ENCODE data around the gene LRRC9. TPM values are rescaled to one million over a fixed set of nuclear protein-coding genes. Genes with fewer than 3 reads are reported as not detected.

Gene LRRC9
- polyA plus RNA-seq, 1 of the 3 experiments (the other 2 are of a cell fraction) = not detected

GRCh38 chr14:60101786-60102185 lies 181.8 kb downstream of the LRRC9 start:
- Histone ChIP-seq H3K27me3 (ENCODE audit: insufficient read depth) (no peaks in the 10 kb centered on the region), H3K79me2 (ENCODE audit: insufficient read depth) (peaks cover 98% of the 10 kb centered on the region), H3K4me1 (ENCODE audit: control insufficient read depth in 1 of 2, insufficient read depth in 2 of 2, low read depth in 1 of 2, low read length in 1 of 2) (peaks cover 2 to 12% of the 10 kb centered on the region in 2 experiments; a peak in 2 of 4 replicates), H3K9ac (no peak overlapping the region), H3K4me3 (ENCODE audit: low read depth in 2 of 2, low read length in 1 of 2) (no peak overlapping the region), H2AFZ (ENCODE audit: low read depth) (no peak overlapping the region), H3K9me3 (no peaks in the 10 kb centered on the region), H3K9me2 (no peaks in the 10 kb centered on the region), H3K36me3 (replicated peaks in 1 of 2; ENCODE audit: control insufficient read depth in 1 of 2, insufficient read depth in 2 of 2, low read length in 1 of 2) (peaks cover 13 to 28% of the 10 kb centered on the region in 2 experiments), H3K4me2 (no peak overlapping the region), H4K20me1 (ENCODE audit: insufficient read depth) (peaks cover 32% of the 10 kb centered on the region), H3K27ac (ENCODE audit: low read depth in 2 of 2, low read length in 1 of 2) (peak overlapping the region in 1 of 2 experiments; percentile 53; a peak in 2 of 4 replicates), H3F3A (replicated peaks; ENCODE audit: insufficient read depth) (peaks cover 13% of the 10 kb centered on the region)
- ChIA-PET POLR2A (no interaction called here), CTCF (interaction anchor here (1.3 kb wide), 1 partner anchor 9 kb away, joined by 5 read pairs; no protein-coding TSS in a partner anchor)
- no peak for TF ChIP-seq TAF1 (IDR thresholded peaks at IDR 0.05; ENCODE audit: borderline replicate concordance, low read depth, low read length)
- TF ChIP-seq NRF1 (IDR thresholded peaks at IDR 0.05; ENCODE audit: low read depth, low read length) = no peak
- TF ChIP-seq ELF1 (IDR thresholded peaks at IDR 0.05) = no peak
- no peak for TF ChIP-seq FOSL2 (IDR thresholded peaks at IDR 0.05; ENCODE audit: borderline replicate concordance, low read depth)
- no peak for TF ChIP-seq ZBTB33 (IDR thresholded peaks at IDR 0.05; ENCODE audit: borderline replicate concordance, low read depth)
- TF ChIP-seq EP300 (IDR thresholded peaks at IDR 0.05; ENCODE audit: borderline replicate concordance in 1 of 2, low read depth in 1 of 2, low read length in 1 of 2) = no peak
- no peak for TF ChIP-seq NFIC (IDR thresholded peaks at IDR 0.05; ENCODE audit: borderline replicate concordance)
- TF ChIP-seq JUND (IDR thresholded peaks at IDR 0.05) = no peak
- no peak for TF ChIP-seq RXRA (IDR thresholded peaks at IDR 0.05; ENCODE audit: borderline replicate concordance, low read depth)
- TF ChIP-seq MEF2A (IDR thresholded peaks at IDR 0.05; ENCODE audit: borderline replicate concordance, low read depth) = no peak
- no peak for TF ChIP-seq MXI1 (IDR thresholded peaks at IDR 0.05; ENCODE audit: low read depth, low read length)
- TF ChIP-seq CHD2 (IDR thresholded peaks at IDR 0.05; ENCODE audit: low read length, partially characterized antibody) = no peak
- no peak for TF ChIP-seq FOXJ3 (CRISPR knock-in tag; IDR thresholded peaks at IDR 0.05)
- no peak for TF ChIP-seq EZH2phosphoT487 (IDR thresholded peaks at IDR 0.05; ENCODE audit: borderline replicate concordance, low read depth)
- TF ChIP-seq GABPA (IDR thresholded peaks at IDR 0.05; ENCODE audit: low read depth) = no peak
- TF ChIP-seq, protein P1, sequence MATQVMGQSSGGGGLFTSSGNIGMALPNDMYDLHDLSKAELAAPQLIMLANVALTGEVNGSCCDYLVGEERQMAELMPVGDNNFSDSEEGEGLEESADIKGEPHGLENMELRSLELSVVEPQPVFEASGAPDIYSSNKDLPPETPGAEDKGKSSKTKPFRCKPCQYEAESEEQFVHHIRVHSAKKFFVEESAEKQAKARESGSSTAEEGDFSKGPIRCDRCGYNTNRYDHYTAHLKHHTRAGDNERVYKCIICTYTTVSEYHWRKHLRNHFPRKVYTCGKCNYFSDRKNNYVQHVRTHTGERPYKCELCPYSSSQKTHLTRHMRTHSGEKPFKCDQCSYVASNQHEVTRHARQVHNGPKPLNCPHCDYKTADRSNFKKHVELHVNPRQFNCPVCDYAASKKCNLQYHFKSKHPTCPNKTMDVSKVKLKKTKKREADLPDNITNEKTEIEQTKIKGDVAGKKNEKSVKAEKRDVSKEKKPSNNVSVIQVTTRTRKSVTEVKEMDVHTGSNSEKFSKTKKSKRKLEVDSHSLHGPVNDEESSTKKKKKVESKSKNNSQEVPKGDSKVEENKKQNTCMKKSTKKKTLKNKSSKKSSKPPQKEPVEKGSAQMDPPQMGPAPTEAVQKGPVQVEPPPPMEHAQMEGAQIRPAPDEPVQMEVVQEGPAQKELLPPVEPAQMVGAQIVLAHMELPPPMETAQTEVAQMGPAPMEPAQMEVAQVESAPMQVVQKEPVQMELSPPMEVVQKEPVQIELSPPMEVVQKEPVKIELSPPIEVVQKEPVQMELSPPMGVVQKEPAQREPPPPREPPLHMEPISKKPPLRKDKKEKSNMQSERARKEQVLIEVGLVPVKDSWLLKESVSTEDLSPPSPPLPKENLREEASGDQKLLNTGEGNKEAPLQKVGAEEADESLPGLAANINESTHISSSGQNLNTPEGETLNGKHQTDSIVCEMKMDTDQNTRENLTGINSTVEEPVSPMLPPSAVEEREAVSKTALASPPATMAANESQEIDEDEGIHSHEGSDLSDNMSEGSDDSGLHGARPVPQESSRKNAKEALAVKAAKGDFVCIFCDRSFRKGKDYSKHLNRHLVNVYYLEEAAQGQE (IDR thresholded peaks at IDR 0.05; ENCODE audit: low read depth, low read length) = no peak
- TF ChIP-seq TEAD4 (IDR thresholded peaks at IDR 0.05; ENCODE audit: borderline replicate concordance, insufficient read depth) = no peak
- no peak for TF ChIP-seq IRF3 (IDR thresholded peaks at IDR 0.05; ENCODE audit: low read depth, low read length)
- no peak for TF ChIP-seq MAX (IDR thresholded peaks at IDR 0.05; ENCODE audit: low read depth)
- TF ChIP-seq TCF12 (IDR thresholded peaks at IDR 0.05) = no peak
- DNase-seq = no peak
- 95% methylated on average over 1 of the region's 1 CpG for WGBS (ENCODE audit: low lambda C conversion rate)

Data from SK-N-SH (cell line).